ENCODE results near the gene FOXL3. TPM values are rescaled to one million over a fixed set of nuclear protein-coding genes. Genes with fewer than 3 reads are reported as not detected.

FOXL3 gene
- total RNA-seq, 1 experiment from 2014 or later: not detected

- no TSS peak for BruUV-seq (replicated peaks)
- ChIA-PET CTCF (interaction anchor here (2.1 kb wide), 1 partner anchor 312 kb away, joined by 5 read pairs; no protein-coding TSS in a partner anchor), RAD21 (ENCODE audit: low non-redundant PET in 1 of 2, low total read pairs in 2 of 2, uncharacterized antibody in 2 of 2, unreplicated experiment in 2 of 2) (no interaction called here), POLR2A (no interaction called here)
- Histone ChIP-seq H3K79me2 (ENCODE audit: insufficient read depth, low read length) (no peaks in the 10 kb centered on the region), H3K4me3 (replicated peaks in 1 of 2; ENCODE audit: low read depth in 1 of 2, low read length in 2 of 2) (no peak overlapping the region), H3K27ac (ENCODE audit: low read depth, low read length) (no peak overlapping the region), H3K4me2 (ENCODE audit: low read length) (no peak overlapping the region), H4K20me1 (ENCODE audit: insufficient read depth) (no peaks in the 10 kb centered on the region), H3K36me3 (ENCODE audit: control insufficient read depth in 1 of 2, insufficient read depth in 2 of 2, low read length in 2 of 2) (no peaks in the 10 kb centered on the region), H3K9ac (ENCODE audit: low read length) (no peak overlapping the region), H2AFZ (ENCODE audit: low read depth, low read length, poor library complexity, severe bottlenecking) (no peak overlapping the region), H3K4me1 (ENCODE audit: control insufficient read depth in 1 of 2, insufficient read depth in 2 of 2, low read length in 2 of 2) (no peaks in the 10 kb centered on the region), H3K9me2 (ENCODE audit: insufficient read depth) (no peaks in the 10 kb centered on the region), H3K9me3 (ENCODE audit: control insufficient read depth in 1 of 2, insufficient read depth in 1 of 2, low read depth in 1 of 2, low read length in 2 of 2) (no peaks in the 10 kb centered on the region), H3K27me3 (ENCODE audit: insufficient read depth, low read length) (no peaks in the 10 kb centered on the region; the same call in 1 of the 2 replicates)
- intact Hi-C loops (cut with micrococcal nuclease): loop anchor here (10.0 kb wide), 1 partner anchor 190 kb away; the partner anchor contains the start of gene PDGFA
- no peak for DNase-seq (ENCODE audit: low read depth, low spot score)
- TF ChIP-seq JUND (IDR thresholded peaks at IDR 0.05) (no peak), ELF1 (IDR thresholded peaks at IDR 0.05; ENCODE audit: borderline replicate concordance, low read depth) (no peak), CBX3 (IDR thresholded peaks at IDR 0.05; ENCODE audit: low read depth) (no peak), SRF (IDR thresholded peaks at IDR 0.05; ENCODE audit: low read depth) (no peak), SP1 (IDR thresholded peaks at IDR 0.05; ENCODE audit: low read depth) (no peak)
- TF ChIP-seq, protein P1, sequence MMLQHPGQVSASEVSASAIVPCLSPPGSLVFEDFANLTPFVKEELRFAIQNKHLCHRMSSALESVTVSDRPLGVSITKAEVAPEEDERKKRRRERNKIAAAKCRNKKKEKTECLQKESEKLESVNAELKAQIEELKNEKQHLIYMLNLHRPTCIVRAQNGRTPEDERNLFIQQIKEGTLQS (IDR thresholded peaks at IDR 0.05): no peak
- no peak for ATAC-seq
Observed at GRCh38 chr7:325051-325798, 35.3 kb downstream of the FOXL3 start.

GRCh38 chr7:325811-326210, 35.8 kb downstream of the FOXL3 start:
- no TSS peak for BruUV-seq (replicated peaks)
- no peak overlapping the region for H2AFZ ChIP-seq (ENCODE audit: low read depth, low read length, poor library complexity, severe bottlenecking)
- ChIA-PET POLR2A (no interaction called here), RAD21 (ENCODE audit: low non-redundant PET in 1 of 2, low total read pairs in 2 of 2, uncharacterized antibody in 2 of 2, unreplicated experiment in 2 of 2) (no interaction called here), CTCF (interaction anchor here (1.2 to 2.1 kb wide), 2 partner anchors 311 to 441 kb away, joined by 3 to 5 read pairs; no protein-coding TSS in a partner anchor)
- H3K79me2 ChIP-seq (ENCODE audit: insufficient read depth, low read length): no peaks in the 10 kb centered on the region
- intact Hi-C loops (cut with micrococcal nuclease): loop anchor here (10.0 kb wide), 1 partner anchor 189 kb away; the partner anchor contains the start of gene PDGFA
- H3K27me3 ChIP-seq (ENCODE audit: insufficient read depth, low read length): no peaks in the 10 kb centered on the region; the same call in 1 of the 2 replicates
- no peak overlapping the region for H3K27ac ChIP-seq (ENCODE audit: low read depth, low read length)
- ATAC-seq (no peak), DNase-seq (ENCODE audit: low read depth, low spot score) (no peak)
- no peaks in the 10 kb centered on the region for H3K4me1 ChIP-seq (ENCODE audit: control insufficient read depth in 1 of 2, insufficient read depth in 2 of 2, low read length in 2 of 2)
- no peak overlapping the region for H3K4me3 ChIP-seq (replicated peaks in 1 of 2; ENCODE audit: low read depth in 1 of 2, low read length in 2 of 2)
- no peaks in the 10 kb centered on the region for H3K9me2 ChIP-seq (ENCODE audit: insufficient read depth)
- H3K9ac ChIP-seq (ENCODE audit: low read length): no peak overlapping the region
- H4K20me1 ChIP-seq (ENCODE audit: insufficient read depth): no peaks in the 10 kb centered on the region
- no peak overlapping the region for H3K4me2 ChIP-seq (ENCODE audit: low read length)
- no peaks in the 10 kb centered on the region for H3K36me3 ChIP-seq (ENCODE audit: control insufficient read depth in 1 of 2, insufficient read depth in 2 of 2, low read length in 2 of 2)
- H3K9me3 ChIP-seq (ENCODE audit: control insufficient read depth in 1 of 2, insufficient read depth in 1 of 2, low read depth in 1 of 2, low read length in 2 of 2): no peaks in the 10 kb centered on the region
- TF ChIP-seq FOSL1 (IDR thresholded peaks at IDR 0.05; ENCODE audit: low read depth): no peak
- TF ChIP-seq, protein P2, sequence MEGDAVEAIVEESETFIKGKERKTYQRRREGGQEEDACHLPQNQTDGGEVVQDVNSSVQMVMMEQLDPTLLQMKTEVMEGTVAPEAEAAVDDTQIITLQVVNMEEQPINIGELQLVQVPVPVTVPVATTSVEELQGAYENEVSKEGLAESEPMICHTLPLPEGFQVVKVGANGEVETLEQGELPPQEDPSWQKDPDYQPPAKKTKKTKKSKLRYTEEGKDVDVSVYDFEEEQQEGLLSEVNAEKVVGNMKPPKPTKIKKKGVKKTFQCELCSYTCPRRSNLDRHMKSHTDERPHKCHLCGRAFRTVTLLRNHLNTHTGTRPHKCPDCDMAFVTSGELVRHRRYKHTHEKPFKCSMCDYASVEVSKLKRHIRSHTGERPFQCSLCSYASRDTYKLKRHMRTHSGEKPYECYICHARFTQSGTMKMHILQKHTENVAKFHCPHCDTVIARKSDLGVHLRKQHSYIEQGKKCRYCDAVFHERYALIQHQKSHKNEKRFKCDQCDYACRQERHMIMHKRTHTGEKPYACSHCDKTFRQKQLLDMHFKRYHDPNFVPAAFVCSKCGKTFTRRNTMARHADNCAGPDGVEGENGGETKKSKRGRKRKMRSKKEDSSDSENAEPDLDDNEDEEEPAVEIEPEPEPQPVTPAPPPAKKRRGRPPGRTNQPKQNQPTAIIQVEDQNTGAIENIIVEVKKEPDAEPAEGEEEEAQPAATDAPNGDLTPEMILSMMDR (IDR thresholded peaks at IDR 0.05 in 2 of 3, conservative IDR thresholded peaks at IDR 0.05 in 1 of 3; ENCODE audit: borderline replicate concordance in 1 of 3, insufficient read depth in 1 of 3, low read depth in 2 of 3, low read length in 2 of 3): no peak
- no peak for TF ChIP-seq ZNF274 (IDR thresholded peaks at IDR 0.05; ENCODE audit: low read depth, low read length)
- TF ChIP-seq JUND (IDR thresholded peaks at IDR 0.05): no peak
- TF ChIP-seq RAD21 (IDR thresholded peaks at IDR 0.05; ENCODE audit: low read depth): no peak
- no peak for TF ChIP-seq EZH2phosphoT487 (IDR thresholded peaks at IDR 0.05; ENCODE audit: borderline replicate concordance)
- no peak for TF ChIP-seq SP1 (IDR thresholded peaks at IDR 0.05; ENCODE audit: low read depth)
- TF ChIP-seq, protein P3, sequence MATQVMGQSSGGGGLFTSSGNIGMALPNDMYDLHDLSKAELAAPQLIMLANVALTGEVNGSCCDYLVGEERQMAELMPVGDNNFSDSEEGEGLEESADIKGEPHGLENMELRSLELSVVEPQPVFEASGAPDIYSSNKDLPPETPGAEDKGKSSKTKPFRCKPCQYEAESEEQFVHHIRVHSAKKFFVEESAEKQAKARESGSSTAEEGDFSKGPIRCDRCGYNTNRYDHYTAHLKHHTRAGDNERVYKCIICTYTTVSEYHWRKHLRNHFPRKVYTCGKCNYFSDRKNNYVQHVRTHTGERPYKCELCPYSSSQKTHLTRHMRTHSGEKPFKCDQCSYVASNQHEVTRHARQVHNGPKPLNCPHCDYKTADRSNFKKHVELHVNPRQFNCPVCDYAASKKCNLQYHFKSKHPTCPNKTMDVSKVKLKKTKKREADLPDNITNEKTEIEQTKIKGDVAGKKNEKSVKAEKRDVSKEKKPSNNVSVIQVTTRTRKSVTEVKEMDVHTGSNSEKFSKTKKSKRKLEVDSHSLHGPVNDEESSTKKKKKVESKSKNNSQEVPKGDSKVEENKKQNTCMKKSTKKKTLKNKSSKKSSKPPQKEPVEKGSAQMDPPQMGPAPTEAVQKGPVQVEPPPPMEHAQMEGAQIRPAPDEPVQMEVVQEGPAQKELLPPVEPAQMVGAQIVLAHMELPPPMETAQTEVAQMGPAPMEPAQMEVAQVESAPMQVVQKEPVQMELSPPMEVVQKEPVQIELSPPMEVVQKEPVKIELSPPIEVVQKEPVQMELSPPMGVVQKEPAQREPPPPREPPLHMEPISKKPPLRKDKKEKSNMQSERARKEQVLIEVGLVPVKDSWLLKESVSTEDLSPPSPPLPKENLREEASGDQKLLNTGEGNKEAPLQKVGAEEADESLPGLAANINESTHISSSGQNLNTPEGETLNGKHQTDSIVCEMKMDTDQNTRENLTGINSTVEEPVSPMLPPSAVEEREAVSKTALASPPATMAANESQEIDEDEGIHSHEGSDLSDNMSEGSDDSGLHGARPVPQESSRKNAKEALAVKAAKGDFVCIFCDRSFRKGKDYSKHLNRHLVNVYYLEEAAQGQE (IDR thresholded peaks at IDR 0.05; ENCODE audit: low read depth): no peak
- TF ChIP-seq SRF (IDR thresholded peaks at IDR 0.05; ENCODE audit: low read depth): no peak
- no peak for TF ChIP-seq ELF1 (IDR thresholded peaks at IDR 0.05; ENCODE audit: borderline replicate concordance, low read depth)
- no peak for TF ChIP-seq EGR1 (IDR thresholded peaks at IDR 0.05; ENCODE audit: low read depth)
